NCI-H748 treated with DMSO at 0.1 percent for 48 hours (cell line): Measurements from ENCODE around the gene PUS10.
"Not testable (repeated sequence)": the region's sequence is repeated elsewhere in the genome, so short reads cannot be mapped to it uniquely, and the experiment has no call there.

ENCODE experiments used
- DNase-seq: peaks from one replicate; lab custom pipeline; 2025; lab: John Stamatoyannopoulos, UW

Gene PUS10

DNA sequence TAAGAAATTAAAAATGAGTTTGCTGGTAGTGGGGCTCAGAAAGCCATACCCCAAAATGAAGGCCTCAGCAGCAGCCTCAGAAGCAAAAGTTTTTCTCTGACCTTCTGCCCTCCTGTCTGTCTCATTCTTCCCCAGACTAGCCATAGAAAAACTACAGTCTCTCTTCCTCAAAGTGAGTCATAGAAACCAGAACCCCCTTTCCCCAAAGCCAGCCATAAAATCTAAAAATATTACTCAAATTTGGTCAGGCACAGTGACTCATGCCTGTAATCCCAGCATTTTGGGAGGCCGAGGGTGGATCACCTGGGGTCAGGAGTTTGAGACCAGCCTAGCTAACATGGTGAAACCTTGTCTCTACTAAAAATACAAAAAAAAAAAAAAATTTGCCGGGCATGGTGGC is 5.8 kb downstream of the PUS10 start:
- not testable (repeated sequence) for DNase-seq

DNA sequence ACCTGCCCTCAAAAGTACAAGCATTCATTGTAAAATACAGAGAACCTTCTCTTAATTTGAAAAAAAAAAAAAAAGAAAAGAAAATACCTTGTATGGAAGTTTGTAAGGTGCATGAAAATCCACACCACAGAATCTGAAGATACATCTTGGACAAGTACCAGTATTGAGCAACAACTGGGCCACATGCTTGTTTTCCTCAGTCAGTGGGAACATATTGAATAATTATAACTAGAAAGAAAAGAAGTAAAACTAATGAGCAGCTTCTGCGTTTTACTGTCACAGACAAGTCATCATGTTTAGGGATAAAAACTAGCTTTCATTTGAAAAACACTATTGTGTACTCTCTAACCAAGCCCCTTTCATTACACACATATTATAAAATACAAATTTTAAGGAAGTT is 6.4 kb downstream of the PUS10 start:
- DNase-seq, result no peak

DNA sequence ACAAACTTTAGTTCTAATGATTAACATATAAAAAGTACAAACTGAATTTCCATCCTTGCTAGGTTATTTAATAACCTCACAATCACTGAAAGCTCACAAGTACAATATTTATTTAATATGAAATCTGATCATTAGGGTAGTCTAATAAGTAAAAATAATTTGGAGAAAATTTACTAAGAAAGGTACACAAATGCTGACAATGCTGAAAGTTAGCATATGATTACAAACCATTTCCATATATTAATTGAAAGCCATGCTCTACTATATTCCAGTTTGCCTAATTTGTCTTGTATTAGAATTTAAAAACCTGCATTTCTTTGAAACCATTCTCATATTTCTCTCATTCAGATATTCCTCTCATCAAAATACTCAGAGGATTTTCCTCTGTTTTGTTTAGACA is 8.7 kb downstream of the PUS10 start:
- DNase-seq, result no peak

- DNase-seq, result no peak
Measured at GRCh38 chr2:61006486-61007105, 11.5 kb downstream of the PUS10 start.

- DNase-seq, result no peak
Measured at GRCh38 chr2:61005736-61006135, 12.3 kb downstream of the PUS10 start.

- peak; percentile 31 for DNase-seq
Measured at GRCh38 chr2:60998628-60999545, 19.2 kb downstream of the PUS10 start.

DNA sequence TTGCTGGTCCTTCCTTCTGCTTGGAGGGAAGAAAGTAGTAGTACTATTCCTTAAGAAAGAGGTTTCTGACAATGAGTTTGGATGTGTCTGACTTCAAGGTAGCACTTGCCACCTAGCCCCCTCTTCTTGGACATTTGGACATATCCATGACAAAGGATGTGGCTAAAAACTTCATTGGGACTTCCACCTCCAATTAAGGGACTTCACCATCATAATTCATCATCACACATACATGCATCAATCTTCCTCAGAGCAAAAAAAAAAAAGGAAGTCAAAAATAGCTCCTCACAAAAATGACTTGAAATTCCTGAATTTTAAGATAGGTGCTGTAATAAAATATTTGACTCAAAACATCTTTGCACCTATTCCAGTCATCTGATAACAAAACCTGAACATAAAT is 23.9 kb downstream of the PUS10 start:
- no peak for DNase-seq

- no peak for DNase-seq
Measured at GRCh38 chr2:60992985-60993392, 25.1 kb downstream of the PUS10 start.

GRCh38 chr2:60991644-60992043 is 26.4 kb downstream of the PUS10 start:
- no peak for DNase-seq

GRCh38 chr2:60989259-60989658 is 28.8 kb downstream of the PUS10 start:
- DNase-seq, result no peak

- not testable (repeated sequence) for DNase-seq
Measured at GRCh38 chr2:60987656-60988055, 30.4 kb downstream of the PUS10 start.

DNA sequence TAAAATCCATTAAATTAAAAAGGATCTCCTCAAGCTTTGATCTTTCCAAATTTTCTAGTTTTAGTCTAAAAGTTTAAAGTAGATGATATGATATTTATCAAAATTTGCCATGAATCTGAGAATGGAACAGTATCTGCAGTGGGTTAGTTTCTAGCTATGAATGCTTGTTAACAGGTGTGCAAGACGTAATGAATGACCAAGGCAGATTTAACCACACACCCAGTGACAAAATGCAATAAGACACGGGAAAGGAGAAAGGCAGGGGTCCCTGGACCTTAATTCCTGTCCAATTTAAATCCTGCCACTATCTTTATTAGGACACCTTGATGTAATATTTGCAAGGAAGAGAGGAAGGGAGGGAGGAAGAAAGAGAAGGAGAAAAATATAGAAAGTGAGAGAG is 31.0 kb downstream of the PUS10 start:
- no peak for DNase-seq

DNA sequence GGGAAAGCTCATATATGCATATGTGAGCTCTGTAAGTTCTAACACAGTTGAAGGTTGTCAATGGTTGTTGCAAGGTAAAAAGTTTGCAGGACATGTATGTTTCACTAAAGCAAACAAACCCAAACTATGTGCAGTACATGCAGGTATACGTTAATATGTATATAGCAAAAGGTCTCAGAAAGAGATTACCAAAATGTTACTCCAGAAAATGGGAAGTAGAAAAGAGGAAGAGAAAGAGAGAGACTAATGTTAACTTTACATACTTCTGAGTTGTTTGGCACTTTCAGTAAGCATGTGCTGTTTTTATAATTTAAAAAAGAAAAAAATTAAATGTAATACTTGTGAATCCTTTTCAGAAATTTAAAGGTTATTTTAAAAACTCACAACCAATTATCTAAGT is 33.3 kb downstream of the PUS10 start:
- no peak for DNase-seq

DNA sequence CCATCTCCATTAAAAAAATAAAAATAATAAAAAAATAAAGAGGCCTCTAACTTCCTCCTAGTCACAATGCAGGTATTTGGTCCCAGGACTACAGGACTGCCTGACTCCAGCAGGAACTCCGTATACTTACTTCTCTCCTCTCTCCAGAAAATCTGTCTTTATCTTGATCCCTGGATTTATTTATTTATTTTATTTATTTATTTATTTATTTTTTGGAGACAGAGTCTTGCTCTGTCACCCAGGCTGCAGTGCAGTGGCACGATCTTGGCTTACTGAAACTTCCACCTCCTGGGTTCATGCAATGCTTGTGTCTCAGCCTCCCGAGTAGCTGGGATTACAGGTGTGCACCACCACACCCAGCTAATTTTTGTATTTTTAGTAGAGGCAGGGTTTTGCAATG is 36.0 kb downstream of the PUS10 start:
- DNase-seq, result not testable (repeated sequence)

DNA sequence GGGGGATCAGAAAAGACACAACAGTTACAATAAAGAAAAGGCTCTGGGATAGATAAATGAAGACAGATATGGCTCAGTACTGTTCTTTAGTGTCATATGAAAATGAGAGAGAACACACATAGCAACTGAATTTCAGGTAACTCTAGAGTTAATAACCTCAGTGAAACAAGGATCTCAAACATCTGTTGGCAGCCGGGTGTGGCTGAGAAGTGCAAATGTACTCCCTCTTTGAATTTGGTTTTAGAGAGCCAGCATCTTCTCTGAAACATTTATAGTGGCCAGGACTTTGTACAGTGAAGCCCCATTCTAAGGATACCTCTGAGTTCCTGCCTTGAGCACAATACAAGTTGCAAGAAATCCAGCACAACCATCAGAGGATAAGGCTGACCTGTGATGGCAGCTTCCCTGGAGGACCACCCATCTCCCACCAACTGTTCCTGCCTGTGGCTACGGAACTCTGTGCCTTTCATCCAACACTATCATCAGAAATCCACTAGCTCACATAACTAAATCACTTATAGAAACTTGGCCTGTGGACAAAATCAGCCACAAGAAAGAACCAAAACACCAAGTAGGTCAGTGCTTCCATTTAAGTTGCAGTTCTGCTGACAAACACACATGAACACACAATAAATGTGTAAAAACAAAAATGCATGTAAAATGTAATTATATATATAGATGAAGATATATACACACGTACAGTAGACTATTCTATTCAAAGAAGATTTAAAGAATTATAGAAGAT is 37.8 kb downstream of the PUS10 start:
- no peak for DNase-seq

GRCh38 chr2:60979231-60979630 is 38.8 kb downstream of the PUS10 start:
- no peak for DNase-seq

DNA sequence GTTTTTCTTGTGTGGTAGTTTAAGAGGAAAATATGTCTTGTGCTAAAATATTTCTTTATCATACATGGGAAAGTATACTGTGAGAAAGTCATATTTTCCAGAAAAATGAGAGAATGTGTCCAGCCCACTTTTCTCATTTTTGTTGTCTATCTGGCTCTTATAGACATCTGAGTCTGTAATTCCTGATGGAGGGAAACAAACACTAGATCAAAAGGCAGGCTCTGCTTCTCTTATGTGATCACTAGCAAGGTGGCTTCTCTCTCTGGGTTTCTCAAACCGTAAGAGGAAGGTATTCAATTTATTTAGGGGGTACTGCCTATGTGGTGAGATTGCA is 40.5 kb downstream of the PUS10 start:
- no peak for DNase-seq

DNA sequence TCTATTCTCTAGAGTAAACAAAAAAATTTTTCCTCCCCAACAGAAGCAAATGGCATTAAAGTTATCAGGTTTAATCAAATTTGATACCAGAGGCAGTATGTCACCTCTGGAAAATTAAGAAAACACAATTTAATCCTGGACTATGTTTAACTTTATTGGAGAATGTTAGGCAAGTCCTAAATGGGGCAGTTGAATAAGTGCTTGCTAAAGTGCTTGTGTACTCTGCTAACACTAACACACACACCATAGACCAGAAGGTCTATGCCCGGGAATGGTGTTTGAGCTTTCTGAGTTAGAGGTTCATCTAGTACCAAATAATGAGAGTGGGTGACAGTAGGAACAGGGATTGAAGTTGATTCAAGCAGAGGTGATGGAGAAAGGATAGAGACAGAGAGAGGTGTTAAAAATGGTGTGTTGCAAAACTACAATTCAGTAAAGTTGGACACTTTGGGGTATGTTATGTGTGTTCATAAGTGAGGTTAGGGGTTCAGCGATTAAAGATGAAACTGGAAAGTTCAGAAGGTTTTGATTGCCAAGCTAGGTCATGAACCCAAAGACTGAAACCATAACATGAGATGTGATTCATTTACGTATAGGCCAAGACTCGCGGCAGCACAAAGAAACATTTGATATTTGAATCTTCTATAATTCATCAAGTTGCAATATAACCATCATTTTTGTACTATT is 41.0 kb downstream of the PUS10 start:
- no peak for DNase-seq

- DNase-seq, result no peak
Measured at GRCh38 chr2:60976256-60976850, 41.7 kb downstream of the PUS10 start.

- no peak for DNase-seq
Measured at GRCh38 chr2:60974652-60975051, 43.4 kb downstream of the PUS10 start.

DNA sequence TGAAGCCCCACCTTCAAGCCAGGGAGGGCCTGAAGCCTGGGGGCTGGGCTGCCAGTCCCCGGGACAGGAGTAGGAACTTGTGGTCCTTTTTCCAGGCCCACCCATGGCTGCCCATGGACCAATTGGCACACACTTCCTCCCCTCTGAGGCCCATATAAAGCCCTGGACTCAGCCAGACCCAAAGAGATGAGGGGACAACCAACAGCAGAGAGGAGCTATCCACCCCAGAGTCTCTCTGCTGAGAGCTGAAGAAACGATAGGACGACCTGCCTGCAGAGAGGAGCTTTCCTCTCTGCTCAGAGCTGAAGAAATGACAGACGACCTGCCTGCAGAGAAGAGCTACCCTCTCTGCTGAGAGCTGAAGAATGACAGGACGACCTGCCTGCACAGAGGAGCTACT is 44.4 kb downstream of the PUS10 start:
- DNase-seq, result no peak
